GM19035 (cell line): ENCODE results near the gene KIF6.
A peak's percentile ranks its signal among the peaks of the same experiment; 100 is the strongest.

Experiments
- ATAC-seq: cut with Tn5 transposase; IDR thresholded peaks from one replicate; pipeline ENCODE4 v1.9.1; 2021; ENCODE audit not compliant: unreplicated experiment

Gene KIF6

DNA sequence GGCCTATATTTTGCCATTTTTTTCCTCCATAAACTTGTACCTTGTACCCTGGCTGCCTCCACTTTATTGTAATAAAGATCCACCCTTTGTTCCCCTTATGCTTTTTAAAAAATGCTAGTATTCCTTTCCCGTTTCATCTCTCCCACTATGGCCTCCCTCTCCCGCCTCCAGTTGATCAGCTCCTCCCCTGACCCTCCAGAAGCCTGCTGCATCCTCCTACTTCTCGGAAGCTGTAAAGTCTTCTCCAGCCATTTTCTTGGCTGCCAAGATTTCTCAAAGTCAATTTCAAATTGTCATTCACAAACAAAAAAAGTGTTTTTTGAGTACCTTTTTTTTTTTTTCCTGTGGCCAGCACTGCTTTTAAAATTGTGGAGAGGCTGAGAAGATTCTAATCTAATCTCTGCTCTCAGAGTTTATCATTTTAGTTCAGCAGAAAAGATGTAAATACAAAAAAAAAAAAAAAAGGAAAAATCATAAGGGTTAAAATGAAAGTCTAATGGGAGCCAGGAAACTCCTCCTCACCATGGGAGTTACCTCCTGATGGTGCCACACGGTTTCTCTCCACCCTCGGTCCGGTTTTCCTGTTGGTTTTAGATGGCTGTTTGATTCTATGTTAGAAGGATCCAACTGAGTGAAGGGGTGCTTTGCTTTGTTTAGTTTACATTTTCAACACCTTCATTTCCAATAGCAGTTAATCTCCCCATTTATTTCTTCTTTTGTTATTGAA, 299.7 kb downstream of the KIF6 start:
- no peak for ATAC-seq

DNA sequence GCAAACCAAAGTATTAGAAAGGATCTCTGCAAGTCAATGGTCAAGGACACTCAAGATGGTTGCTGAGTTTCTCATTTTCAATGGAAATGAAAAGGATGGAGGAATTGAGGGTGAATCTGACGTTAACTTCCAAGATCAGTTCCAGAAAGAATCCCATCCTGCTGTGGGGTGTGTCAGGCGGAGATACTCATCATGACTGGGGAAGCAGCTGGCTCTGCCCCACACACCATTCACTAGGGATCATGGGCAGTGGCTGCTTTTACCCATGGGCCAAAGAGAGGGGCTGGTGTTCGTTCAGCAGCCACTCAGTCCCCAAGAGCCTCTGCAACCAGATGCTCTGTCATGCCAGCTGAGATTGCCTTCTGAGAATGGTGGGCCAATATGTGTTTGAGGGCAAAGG, 300.4 kb downstream of the KIF6 start:
- no peak for ATAC-seq

DNA sequence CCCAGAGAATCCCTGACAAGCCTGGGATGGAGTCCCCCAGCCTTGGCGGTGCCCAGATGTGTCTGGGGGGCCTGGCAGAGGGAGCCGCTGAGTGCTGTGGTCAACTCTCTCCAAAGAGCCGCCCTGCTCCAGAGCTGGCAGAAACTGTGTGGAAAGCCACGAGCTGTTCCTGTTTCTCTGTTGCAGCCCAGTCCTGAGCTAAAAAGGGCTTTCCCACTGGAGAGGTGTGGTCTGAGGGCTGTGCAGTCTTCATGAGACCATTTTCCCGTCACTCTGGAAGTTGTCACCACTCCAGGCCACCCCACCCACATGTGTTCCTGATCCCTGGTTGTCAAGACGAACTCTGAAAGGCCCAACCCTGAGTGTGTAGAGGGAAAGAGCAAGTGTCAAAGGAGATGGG, 303.0 kb downstream of the KIF6 start:
- ATAC-seq: no peak

DNA sequence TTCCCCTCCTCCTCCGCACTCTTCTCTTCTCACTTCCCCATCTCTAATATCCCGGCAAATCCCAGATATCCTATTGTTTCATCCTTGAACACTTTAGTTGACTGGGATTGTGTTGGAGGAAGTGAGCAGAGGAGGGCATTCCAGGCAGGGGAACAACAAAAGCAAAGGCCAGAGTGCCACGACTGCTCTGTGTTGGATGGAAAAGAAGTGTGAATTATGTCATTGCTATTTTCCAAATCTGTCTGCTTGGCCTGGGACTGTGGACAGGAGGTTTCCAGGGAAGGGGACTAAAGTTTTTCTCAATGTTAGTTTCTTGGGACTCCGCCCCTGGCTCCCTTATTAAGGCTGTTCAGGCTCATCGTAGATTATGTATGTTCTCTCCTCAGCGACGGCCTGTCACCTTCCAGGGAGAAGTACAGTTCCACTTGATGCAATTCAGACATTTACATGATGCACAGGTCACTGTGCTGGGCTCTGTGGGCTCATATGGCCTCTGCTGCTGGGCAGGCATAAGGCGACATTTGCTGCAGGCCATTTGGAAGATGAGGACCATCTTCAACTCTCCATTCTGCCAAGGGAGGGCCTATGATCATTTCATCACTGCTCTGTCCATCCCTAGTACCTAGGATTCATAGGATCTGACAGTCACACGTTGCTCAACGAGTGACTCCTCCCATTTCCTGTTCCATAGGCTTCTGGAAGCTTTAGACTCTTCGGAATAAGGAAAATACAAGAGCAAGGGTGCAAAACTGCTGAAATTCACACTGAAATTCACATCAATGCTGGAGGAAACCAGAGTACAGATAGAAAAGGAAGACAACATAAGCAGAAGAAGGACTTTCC, 303.6 kb downstream of the KIF6 start:
- no peak for ATAC-seq

- no peak for ATAC-seq
Measured at GRCh38 chr6:39420300-39421265, 304.6 kb downstream of the KIF6 start.

DNA sequence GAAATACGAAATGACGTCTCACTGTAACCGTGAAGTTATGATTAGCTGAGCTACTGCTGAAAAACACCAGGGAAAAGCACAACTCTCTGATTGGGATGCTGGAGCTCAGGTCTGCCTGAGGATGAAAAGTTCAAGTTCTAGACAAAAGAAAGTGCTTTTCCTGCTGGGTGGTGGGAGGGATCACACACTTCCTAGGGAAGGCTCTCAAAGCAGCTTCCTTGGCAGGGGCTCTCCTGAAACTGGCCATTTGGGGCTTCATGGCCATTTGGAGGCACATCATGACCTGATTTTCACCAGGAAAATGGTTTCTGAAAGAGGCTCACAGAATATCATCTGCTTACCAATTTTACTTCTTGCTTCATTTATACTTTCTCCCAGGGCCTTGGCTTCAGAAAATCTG, 305.6 kb downstream of the KIF6 start:
- no peak for ATAC-seq

GRCh38 chr6:39417440-39417839, 307.8 kb downstream of the KIF6 start:
- no peak for ATAC-seq

DNA sequence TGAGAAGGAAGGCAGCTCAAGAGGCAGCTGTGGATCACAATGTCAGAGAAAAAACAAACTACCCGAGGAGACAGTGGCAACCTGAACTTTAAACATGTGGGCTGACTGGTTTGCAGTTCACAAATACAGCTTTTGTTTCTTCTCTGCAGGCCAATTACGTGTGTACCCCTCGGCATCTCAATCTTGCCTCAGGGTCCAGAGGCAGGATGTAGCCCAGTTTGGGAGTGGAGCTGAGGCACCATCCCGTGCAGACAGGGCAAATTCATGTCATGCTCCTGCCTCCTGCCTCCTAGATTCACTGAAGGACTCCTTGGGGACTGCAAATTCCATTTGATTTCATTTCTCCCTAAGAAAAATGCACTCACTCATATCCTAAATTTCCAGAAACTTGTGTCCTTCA, 308.5 kb downstream of the KIF6 start:
- no peak for ATAC-seq

DNA sequence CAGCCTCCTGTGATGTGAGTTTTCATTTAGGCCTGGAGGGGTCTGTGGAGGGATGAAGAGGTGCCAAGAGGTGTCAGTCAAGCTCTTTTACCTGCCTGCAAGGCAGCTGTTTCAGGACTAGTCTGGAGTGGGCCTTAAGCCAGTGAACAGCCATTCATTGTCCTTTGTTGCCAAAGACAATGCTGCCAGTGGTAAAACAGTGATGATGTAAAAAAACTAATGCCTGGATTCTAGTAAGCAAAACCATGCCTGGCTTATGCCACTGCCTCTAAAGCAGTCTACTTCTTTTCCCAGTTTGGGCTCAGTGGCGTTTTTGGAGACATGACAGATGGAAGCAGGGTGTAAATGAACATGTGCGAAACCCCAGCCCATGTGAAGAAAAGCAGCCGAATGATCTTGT, 309.2 kb downstream of the KIF6 start:
- no peak for ATAC-seq

GRCh38 chr6:39415482-39415881, 309.7 kb downstream of the KIF6 start:
- ATAC-seq: no peak

DNA sequence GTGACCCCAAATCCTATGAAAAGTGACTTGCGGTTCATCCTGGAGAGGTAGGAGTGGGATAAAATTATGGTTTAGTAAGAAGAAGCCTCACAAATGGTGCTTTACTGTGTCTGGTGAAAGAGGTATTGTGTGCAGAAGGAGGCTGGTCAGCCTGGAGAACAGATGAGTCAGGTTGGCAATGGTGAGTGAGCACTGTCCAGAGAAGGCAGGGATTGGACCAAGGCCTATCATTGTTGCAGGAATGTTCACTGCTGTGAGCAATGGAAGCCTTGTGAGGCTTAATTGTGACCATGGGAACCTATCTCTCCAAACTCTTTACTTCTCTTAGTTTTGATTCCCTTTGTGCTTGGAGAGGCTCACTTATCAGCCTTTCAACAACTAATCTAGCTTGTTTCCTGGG, 313.7 kb downstream of the KIF6 start:
- no peak for ATAC-seq

DNA sequence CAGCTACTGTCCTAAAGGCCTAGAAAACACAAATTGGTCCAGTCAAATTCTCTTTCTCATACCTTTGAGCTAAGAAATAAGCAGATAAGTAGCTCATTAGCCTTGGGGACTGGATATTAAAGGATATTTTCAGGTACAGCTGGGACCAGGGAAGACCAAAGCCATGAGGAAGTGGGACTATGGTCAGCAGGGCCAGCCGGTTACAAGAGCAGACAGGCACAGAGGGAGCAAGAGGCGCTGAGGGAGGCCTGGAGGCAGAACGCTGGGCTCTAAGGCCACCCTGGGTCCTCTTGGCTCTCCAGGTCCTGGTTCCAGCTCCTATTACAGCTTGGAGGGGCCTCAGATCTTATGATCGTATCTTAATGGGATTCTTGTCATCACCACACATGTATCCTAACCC, 314.2 kb downstream of the KIF6 start:
- no peak for ATAC-seq

DNA sequence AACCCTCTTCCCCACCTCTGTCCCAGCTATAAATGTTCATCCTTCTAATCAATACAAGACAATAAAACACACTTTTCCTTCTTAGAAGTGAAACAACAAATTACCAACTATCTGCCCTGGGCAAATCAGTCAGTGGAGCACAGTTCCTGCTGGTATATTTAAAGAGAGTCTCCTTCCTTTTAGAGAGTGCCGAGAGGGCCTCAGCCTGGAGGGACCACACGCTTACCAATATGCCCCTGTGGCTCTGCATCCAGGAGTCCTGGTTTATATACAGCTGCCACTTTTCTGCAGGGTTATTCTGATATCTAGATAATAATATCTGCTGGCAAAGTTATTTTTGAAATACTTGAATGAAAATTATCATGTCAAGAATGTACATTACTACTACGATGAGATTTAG, 315.3 kb downstream of the KIF6 start:
- no peak for ATAC-seq

DNA sequence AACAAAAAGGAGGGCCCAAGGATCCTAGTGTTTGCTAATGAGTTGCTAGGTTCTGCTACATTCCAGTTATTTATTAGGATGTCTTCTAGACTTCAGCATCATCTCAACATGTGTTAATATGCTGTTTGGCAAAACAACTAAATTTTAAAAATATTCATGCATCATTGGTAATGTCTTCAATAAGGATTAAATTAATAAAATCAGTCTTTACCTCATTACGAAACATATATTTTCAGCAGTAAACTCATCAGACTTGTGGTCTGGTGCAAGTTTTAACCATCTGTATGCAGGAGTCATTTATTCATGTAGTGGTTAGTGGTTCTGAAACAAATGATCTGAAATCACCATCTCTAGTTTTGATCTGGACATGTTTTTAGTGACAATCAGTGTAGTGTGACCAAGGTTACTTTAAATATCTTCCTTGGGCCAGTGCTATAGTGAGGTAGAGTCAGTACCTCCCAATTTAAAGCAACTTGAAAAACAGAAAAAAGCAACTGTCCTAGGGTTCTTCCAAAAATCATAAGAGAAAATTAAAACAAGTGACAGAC, 317.7 kb downstream of the KIF6 start:
- ATAC-seq: peak; percentile 79

DNA sequence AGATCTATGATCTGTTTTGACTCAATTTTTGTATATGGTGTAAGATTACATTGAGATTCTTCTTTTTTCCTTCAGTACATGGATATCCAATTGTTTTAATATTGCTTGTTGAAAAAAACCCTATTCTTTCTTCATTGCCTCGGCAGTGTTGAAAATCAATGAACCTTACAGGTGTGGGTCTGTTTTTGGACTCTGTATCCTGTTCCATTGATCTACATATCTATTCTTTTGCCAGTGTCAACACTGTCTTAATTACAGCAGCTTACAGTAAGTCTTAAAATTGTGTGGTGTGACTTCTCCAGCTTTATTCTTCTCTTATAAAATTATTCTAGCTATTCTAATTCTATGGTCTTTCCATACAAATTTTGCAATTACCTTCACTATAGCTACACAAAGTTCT, 320.9 kb downstream of the KIF6 start:
- no peak for ATAC-seq

- no peak for ATAC-seq
Measured at GRCh38 chr6:39403304-39403703, 321.9 kb downstream of the KIF6 start.

GRCh38 chr6:39402239-39402751, 322.9 kb downstream of the KIF6 start:
- ATAC-seq: no peak

DNA sequence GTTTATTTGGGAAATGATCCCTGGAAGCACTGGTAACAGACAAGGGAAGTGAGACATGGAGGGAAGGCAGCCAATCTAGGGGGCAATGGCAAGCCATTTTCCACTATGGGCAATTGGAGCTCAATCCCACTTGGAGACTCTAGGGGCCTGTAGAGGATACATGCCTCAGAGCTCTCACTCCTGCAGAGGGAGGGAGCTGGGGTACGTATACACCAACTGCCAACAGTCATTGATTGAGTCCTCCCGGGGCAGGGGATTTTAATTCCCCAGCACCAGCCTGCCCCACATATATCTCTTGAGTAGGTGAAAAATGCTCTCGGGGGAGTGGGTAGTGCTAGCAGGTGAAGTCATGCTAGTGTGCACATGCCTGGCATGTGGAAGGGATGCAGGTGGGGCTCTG, 323.8 kb downstream of the KIF6 start:
- ATAC-seq: no peak

DNA sequence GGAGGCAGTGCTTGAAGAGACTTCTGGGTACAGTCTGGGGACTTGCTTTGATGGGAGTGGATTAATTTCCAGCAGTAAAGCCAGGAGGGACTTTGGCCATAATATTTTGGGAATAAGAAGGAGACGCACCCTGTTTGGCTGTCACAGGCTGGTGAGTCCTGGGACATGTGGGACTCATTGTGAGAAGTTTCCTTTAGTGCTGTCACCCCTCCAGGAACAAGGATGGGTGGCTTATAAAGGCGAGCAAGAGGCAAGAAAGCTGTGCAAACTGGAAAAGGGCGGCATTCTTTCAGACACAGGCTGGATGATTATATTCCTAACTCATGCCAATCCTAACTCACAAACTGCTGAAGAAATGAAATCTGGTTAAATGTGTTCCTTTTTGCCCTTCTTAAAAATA, 325.2 kb downstream of the KIF6 start:
- ATAC-seq: no peak

DNA sequence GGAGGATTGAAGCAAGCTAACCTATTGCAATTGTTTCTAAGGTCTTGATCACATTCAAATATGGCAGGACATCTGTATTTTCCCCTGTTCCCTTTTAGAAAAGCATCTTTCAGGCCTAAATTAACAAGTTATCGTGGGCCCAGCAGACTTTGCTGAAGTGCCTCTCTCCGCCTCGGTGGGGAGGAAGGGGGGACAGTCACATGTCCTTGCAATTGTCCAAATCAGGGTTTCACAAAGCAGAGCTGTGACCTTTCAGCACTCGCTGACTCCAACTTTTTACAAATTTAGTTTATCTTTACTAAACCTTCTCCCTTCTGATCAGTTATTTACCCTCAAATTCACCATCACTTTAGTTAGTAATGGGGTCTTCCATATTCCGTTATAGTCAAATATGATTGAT, 328.4 kb downstream of the KIF6 start:
- ATAC-seq: no peak

- no peak for ATAC-seq
Measured at GRCh38 chr6:39393075-39393474, 332.1 kb downstream of the KIF6 start.
